ENCODE data around the gene ICE2. TPM values are rescaled to one million over a fixed set of nuclear protein-coding genes. Genes with fewer than 3 reads are reported as not detected.

ICE2 gene
- total RNA-seq, 3 donors from 2014 or later (not counting 1 experiment from before 2014, with no cell fraction given) = 21.7 to 36.7 (median 32.9) TPM

DNA sequence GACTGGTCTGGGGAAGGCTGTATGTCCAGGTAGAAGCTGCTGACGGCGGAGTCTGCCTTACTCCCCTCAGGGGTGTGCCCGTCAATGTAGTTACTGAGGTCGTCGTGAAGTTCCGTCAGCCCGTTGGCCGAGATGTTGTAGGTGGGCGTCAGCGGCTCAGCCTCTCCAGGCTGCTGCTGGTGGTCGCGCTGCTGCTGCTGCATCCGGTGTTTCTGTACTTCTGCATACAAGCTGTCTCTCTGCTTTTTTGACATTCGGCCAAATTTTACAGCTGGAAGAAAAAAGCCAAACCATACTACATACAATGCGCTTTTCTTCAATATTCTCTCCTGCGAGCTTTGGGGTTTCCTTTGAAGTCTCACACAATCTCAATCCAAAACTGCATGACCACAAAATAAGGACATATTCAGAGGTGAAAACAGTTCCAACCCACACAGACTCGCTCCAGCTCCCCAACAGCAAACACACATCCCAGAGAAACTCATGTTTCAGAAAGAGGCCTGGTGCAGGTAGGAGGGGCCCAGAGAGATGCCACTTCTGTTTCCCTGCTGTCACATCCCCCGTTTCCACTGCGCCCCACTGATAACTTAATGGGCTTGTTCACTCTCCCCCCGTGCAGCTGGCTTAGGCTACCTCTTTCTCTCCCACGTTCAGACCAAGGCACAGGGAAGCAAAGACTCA is 32.5 kb upstream of the ICE2 start:
- H3K36me3 ChIP-seq (ENCODE audit: control insufficient read depth, insufficient read depth, low read length) = peaks cover 68% of the 10 kb centered on the region
- H3K27ac ChIP-seq (ENCODE audit: low read length) = no peak overlapping the region
- H3K27me3 ChIP-seq (ENCODE audit: control insufficient read depth, insufficient read depth, low read length) = no peaks in the 10 kb centered on the region
- 85% methylated on average over 21 of the region's 21 CpGs for WGBS (ENCODE audit: insufficient coverage)
- ATAC-seq (no peak), DNase-seq (peak in 1 of 2 donors; percentile 45)
- Mint-ChIP-seq H3K9me3 (no peaks in the 10 kb centered on the region), H3K4me3 (no peak overlapping the region), H3K27ac (peak overlapping the region; percentile 70 to 86), H3K36me3 (peaks cover 35% of the 10 kb centered on the region), H3K27me3 (ENCODE audit: low read depth in 2 of 2) (no peaks in the 10 kb centered on the region), H3K4me1 (peaks cover 27 to 55% of the 10 kb centered on the region in 2 donors)
- TF ChIP-seq, protein P1, sequence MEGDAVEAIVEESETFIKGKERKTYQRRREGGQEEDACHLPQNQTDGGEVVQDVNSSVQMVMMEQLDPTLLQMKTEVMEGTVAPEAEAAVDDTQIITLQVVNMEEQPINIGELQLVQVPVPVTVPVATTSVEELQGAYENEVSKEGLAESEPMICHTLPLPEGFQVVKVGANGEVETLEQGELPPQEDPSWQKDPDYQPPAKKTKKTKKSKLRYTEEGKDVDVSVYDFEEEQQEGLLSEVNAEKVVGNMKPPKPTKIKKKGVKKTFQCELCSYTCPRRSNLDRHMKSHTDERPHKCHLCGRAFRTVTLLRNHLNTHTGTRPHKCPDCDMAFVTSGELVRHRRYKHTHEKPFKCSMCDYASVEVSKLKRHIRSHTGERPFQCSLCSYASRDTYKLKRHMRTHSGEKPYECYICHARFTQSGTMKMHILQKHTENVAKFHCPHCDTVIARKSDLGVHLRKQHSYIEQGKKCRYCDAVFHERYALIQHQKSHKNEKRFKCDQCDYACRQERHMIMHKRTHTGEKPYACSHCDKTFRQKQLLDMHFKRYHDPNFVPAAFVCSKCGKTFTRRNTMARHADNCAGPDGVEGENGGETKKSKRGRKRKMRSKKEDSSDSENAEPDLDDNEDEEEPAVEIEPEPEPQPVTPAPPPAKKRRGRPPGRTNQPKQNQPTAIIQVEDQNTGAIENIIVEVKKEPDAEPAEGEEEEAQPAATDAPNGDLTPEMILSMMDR (IDR thresholded peaks at IDR 0.05) = no peak
- intact Hi-C loops (cut with micrococcal nuclease) = no loop called here
- no peak overlapping the region for H3K4me3 ChIP-seq (ENCODE audit: low read length)
- peaks cover 3% of the 10 kb centered on the region for H3K4me1 ChIP-seq (ENCODE audit: control insufficient read depth, insufficient read depth, low read length)
- H3K9me3 ChIP-seq (ENCODE audit: control insufficient read depth, insufficient read depth, low read length) = no peaks in the 10 kb centered on the region

DNA sequence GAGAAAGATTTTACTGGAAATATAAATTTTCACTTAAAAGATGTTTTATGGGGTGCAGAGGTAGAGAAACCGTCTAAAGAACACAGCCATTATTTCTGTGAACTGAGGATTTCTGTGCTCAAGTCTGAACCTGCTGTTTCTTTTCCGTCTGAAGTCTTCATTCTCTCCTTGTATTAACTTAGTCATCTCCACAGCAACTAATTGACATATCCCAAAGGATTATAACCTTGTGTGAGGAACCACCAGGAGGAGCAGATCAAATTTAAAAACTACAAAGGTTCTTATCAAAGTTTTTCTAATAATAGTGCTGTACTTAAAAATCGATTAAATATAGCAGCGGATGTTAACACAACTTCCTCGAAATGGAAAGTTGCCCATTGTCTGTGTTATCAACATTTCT is 31.1 kb upstream of the ICE2 start:
- peak overlapping the region in 1 of 2 donors; percentile 86 for H3K27ac Mint-ChIP-seq
- DNase-seq (no peak), ATAC-seq (no peak)
- peaks cover 26 to 60% of the 10 kb centered on the region in 2 donors for H3K4me1 Mint-ChIP-seq
- Histone ChIP-seq H3K27ac (ENCODE audit: low read length) (no peak overlapping the region), H3K4me3 (ENCODE audit: low read length) (no peak overlapping the region), H3K36me3 (ENCODE audit: control insufficient read depth, insufficient read depth, low read length) (peaks cover 79% of the 10 kb centered on the region), H3K4me1 (ENCODE audit: control insufficient read depth, insufficient read depth, low read length) (peaks cover 3% of the 10 kb centered on the region), H3K9me3 (ENCODE audit: control insufficient read depth, insufficient read depth, low read length) (no peaks in the 10 kb centered on the region), H3K27me3 (ENCODE audit: control insufficient read depth, insufficient read depth, low read length) (no peaks in the 10 kb centered on the region)
- H3K9me3 Mint-ChIP-seq = no peaks in the 10 kb centered on the region
- WGBS (ENCODE audit: insufficient coverage) = 97% methylated on average over 5 of the region's 5 CpGs
- H3K36me3 Mint-ChIP-seq = peaks cover 43% of the 10 kb centered on the region
- TF ChIP-seq, protein P1 (IDR thresholded peaks at IDR 0.05) = no peak
- H3K27me3 Mint-ChIP-seq (ENCODE audit: low read depth in 2 of 2) = no peaks in the 10 kb centered on the region
- intact Hi-C loops (cut with micrococcal nuclease) = no loop called here
- no peak overlapping the region for H3K4me3 Mint-ChIP-seq

DNA sequence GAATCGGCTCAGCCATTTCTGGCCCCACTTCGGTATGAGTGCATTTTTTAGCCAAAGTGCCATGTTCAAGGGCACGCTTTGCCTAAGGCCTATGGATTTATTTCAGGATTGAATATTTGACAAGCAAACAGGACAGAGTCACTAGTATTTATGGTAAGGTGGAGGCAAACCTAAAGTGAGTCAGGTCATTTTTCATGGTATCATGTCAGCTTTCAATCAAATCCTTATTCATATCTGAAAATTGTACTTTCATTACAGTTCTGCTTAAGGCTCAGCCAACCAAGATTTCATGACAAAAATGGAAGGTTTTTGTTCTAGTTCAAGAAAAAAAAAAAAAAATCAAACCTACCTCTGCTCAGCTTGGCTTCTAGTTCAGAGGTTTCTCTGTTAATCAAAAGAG is 30.5 kb upstream of the ICE2 start:
- peaks cover 80% of the 10 kb centered on the region for H3K36me3 ChIP-seq (ENCODE audit: control insufficient read depth, insufficient read depth, low read length)
- H3K4me3 ChIP-seq (ENCODE audit: low read length) = no peak overlapping the region
- DNase-seq (no peak), ATAC-seq (no peak)
- WGBS (ENCODE audit: insufficient coverage) = 92% methylated on average over 3 of the region's 3 CpGs
- intact Hi-C loops (cut with micrococcal nuclease) = no loop called here
- peaks cover 25 to 56% of the 10 kb centered on the region in 2 donors for H3K4me1 Mint-ChIP-seq
- H3K27ac ChIP-seq (ENCODE audit: low read length) = no peak overlapping the region
- TF ChIP-seq, protein P1 (IDR thresholded peaks at IDR 0.05) = no peak
- peaks cover 48% of the 10 kb centered on the region for H3K36me3 Mint-ChIP-seq
- H3K4me3 Mint-ChIP-seq = no peak overlapping the region
- H3K4me1 ChIP-seq (ENCODE audit: control insufficient read depth, insufficient read depth, low read length) = peaks cover 3% of the 10 kb centered on the region
- no peaks in the 10 kb centered on the region for H3K9me3 ChIP-seq (ENCODE audit: control insufficient read depth, insufficient read depth, low read length)
- H3K27me3 ChIP-seq (ENCODE audit: control insufficient read depth, insufficient read depth, low read length) = no peaks in the 10 kb centered on the region
- H3K27me3 Mint-ChIP-seq (ENCODE audit: low read depth in 2 of 2) = no peaks in the 10 kb centered on the region
- peak overlapping the region; percentile 79 to 86 for H3K27ac Mint-ChIP-seq
- H3K9me3 Mint-ChIP-seq = no peaks in the 10 kb centered on the region

All from natural killer cell (primary cell).